K562 (cell line): Measurements from ENCODE around the gene ATE1. TPM values are rescaled to one million over a fixed set of nuclear protein-coding genes. Genes with fewer than 3 reads are reported as not detected.

ENCODE experiments used
- BDP1 ChIP-seq: IDR thresholded peaks from 3 replicates; pipeline ENCODE4 v1.6.1; 2011; ENCODE audit not compliant: insufficient read length, insufficient read depth
- CHCHD3 ChIP-seq: fragments of 250-450 bp; sonication (Bioruptor Pico); IDR thresholded peaks from 2 replicates; pipeline ENCODE4 v2.1.2; 2022; ENCODE audit warnings: mild to moderate bottlenecking
- DLX4 ChIP-seq: fragments of 250-450 bp; sonication (Bioruptor Pico); IDR thresholded peaks from 2 replicates; pipeline ENCODE4 v1.6.1; 2021; ENCODE audit warnings: mild to moderate bottlenecking
- ELF1 ChIP-seq: fragments of 200-800 bp; sonication (Bioruptor generic); IDR thresholded peaks from 2 replicates; pipeline ENCODE4 v1.6.1; 2016; ENCODE audit warnings: missing genetic modification characterization, missing compliant biosample characterization
- FOXA1 ChIP-seq: fragments of 450-650 bp; IDR thresholded peaks from 2 replicates; pipeline ENCODE4 v1.6.1; 2016; ENCODE audit warnings: mild to moderate bottlenecking, borderline replicate concordance
- FOXK1 ChIP-seq: sonication (generic); formaldehyde crosslinking; IDR thresholded peaks from 2 replicates; pipeline ENCODE4 v1.8.0; 2022; ENCODE audit warnings: missing genetic modification reagents, mild to moderate bottlenecking, borderline replicate concordance
- HNRNPL ChIP-seq: fragments of 200-400 bp; formaldehyde crosslinking; IDR thresholded peaks from 2 replicates; pipeline ENCODE4 v1.6.1; 2017; ENCODE audit warnings: low read depth, mild to moderate bottlenecking, low read length
- KDM4B ChIP-seq, 2 experiments: fragments of 450-650 bp in 1 of 2; sonication (generic) in 1 of 2; IDR thresholded peaks; 2 replicates each; pipeline ENCODE4 v1.6.1; 2016 to 2017; ENCODE audit warnings: borderline replicate concordance in 2 of 2, antibody characterized with exemption in 1 of 2, low read depth in 1 of 2, mild to moderate bottlenecking in 1 of 2
- KLF13 ChIP-seq: fragments of 450-650 bp; IDR thresholded peaks from 2 replicates; pipeline ENCODE4 v1.6.1; 2016; ENCODE audit warnings: missing genetic modification characterization, low read depth, mild to moderate bottlenecking, missing compliant biosample characterization, moderate library complexity, borderline replicate concordance
- MBD2 ChIP-seq: sonication (generic); IDR thresholded peaks from 2 replicates; pipeline ENCODE4 v1.6.1; 2016; ENCODE audit warnings: low read depth, borderline replicate concordance
- MXI1 ChIP-seq: IDR thresholded peaks from 2 replicates; pipeline ENCODE4 v1.6.1; 2011; ENCODE audit warnings: low read depth, mild to moderate bottlenecking, improper control_type of control experiment, low read length
- NCOA2 ChIP-seq, 2 experiments: fragments of 450-650 bp; IDR thresholded peaks; 2 replicates each; pipeline ENCODE4 v1.6.1; 2018; ENCODE audit warnings: mild to moderate bottlenecking in 2 of 2, moderate library complexity in 1 of 2; ENCODE audit not compliant: partially characterized antibody in 2 of 2
- NCOA4 ChIP-seq: fragments of 450-650 bp; IDR thresholded peaks from 2 replicates; pipeline ENCODE4 v1.6.1; 2018; ENCODE audit warnings: mild to moderate bottlenecking; ENCODE audit not compliant: partially characterized antibody
- NFYB ChIP-seq: IDR thresholded peaks from 2 replicates; pipeline ENCODE4 v1.6.1; 2011; ENCODE audit warnings: mild to moderate bottlenecking, moderate library complexity; ENCODE audit not compliant: insufficient read length; ENCODE audit errors: extremely low read depth
- NR2C1 ChIP-seq, 2 experiments: fragments of 450-650 bp; IDR thresholded peaks; 2 replicates each; pipeline ENCODE4 v1.6.1; 2017; ENCODE audit warnings: mild to moderate bottlenecking in 2 of 2, antibody characterized with exemption in 1 of 2, inconsistent platforms in 1 of 2, missing compliant biosample characterization in 1 of 2, missing genetic modification characterization in 1 of 2
- NR2F6 ChIP-seq: fragments of 450-650 bp; formaldehyde crosslinking; IDR thresholded peaks from 2 replicates; pipeline ENCODE4 v1.4.0; 2020; ENCODE audit warnings: mild to moderate bottlenecking
- POU5F1 ChIP-seq: fragments of 150-350 bp; IDR thresholded peaks from 2 replicates; pipeline ENCODE4 v1.6.1; 2014; ENCODE audit warnings: borderline replicate concordance, low read length, low read depth, mild to moderate bottlenecking; ENCODE audit not compliant: partially characterized antibody
- PYGO2 ChIP-seq: fragments of 450-650 bp; IDR thresholded peaks from 2 replicates; pipeline ENCODE4 v1.6.1; 2016; ENCODE audit warnings: mild to moderate bottlenecking, missing genetic modification characterization, moderate library complexity, missing compliant biosample characterization
- SMARCE1 ChIP-seq: fragments of 450-650 bp; IDR thresholded peaks from 2 replicates; pipeline ENCODE4 v1.7.1; 2016; ENCODE audit warnings: mild to moderate bottlenecking
- SMC3 ChIP-seq: conservative IDR thresholded peaks from 2 replicates; pipeline ENCODE4 v1.6.1; 2011; ENCODE audit warnings: low read depth, low read length, improper control_type of control experiment; ENCODE audit not compliant: insufficient read depth
- SP1 ChIP-seq: sonication (generic); formaldehyde crosslinking; IDR thresholded peaks from 2 replicates; pipeline ENCODE4 v1.8.1; 2022; ENCODE audit warnings: mild to moderate bottlenecking, missing genetic modification reagents
- SRSF1 ChIP-seq: fragments of 200-400 bp; formaldehyde crosslinking; IDR thresholded peaks from 2 replicates; pipeline ENCODE4 v1.6.1; 2017; ENCODE audit warnings: mild to moderate bottlenecking, low read depth, low read length, moderate library complexity
- TBL1XR1 ChIP-seq, 2 experiments: IDR thresholded peaks; 2 replicates each; pipeline ENCODE4 v1.6.1; 2012; ENCODE audit warnings: improper control_type of control experiment in 2 of 2, low read length in 2 of 2, mild to moderate bottlenecking in 1 of 2
- TRIM28 ChIP-seq: fragments of 450-650 bp; IDR thresholded peaks from 2 replicates; pipeline ENCODE4 v1.6.1; 2017
- ZBTB7A ChIP-seq: IDR thresholded peaks from 2 replicates; pipeline ENCODE4 v1.6.1; 2011; ENCODE audit warnings: low read depth, mild to moderate bottlenecking, low read length, moderate library complexity, borderline replicate concordance; ENCODE audit not compliant: control insufficient read depth
- ZNF384 ChIP-seq: IDR thresholded peaks from 2 replicates; pipeline ENCODE4 v1.6.1; 2012; ENCODE audit warnings: low read depth, low read length, improper control_type of control experiment
- ZNF57 ChIP-seq: fragments of 450-650 bp; formaldehyde crosslinking; IDR thresholded peaks from 2 replicates; pipeline ENCODE4 v1.4.0; 2020; ENCODE audit warnings: mild to moderate bottlenecking, moderate library complexity
- polyA plus RNA-seq, 8 experiments: library from polyadenylated mRNA; depleted of rRNA in 4 of 8; stranded (reverse) in 5 of 8; unstranded in 3 of 8; fragments of >200 nt; fragmentation: Nextera tagmentation in 2 of 8; fragmentation: Illumina TruSeq in 1 of 8; extraction: Ambion mirVana in 2 of 8; extraction: Trizol in 1 of 8; gene quantifications; 2 replicates each; pipeline versions ENCODE4 v1.2.1 to v1.2.3, GENCODE V29; 2011 to 2014; ENCODE audit warnings: inconsistent platforms in 1 of 8, missing spikeins in 1 of 8
- total RNA-seq, 7 experiments: library from RNA; depleted of rRNA in 6 of 7; stranded (reverse); fragments of >200 nt in 6 of 7; fragmentation: Illumina TruSeq in 2 of 7; extraction: Trizol in 2 of 7; gene quantifications; 2 replicates each; pipeline versions ENCODE4 v1.2.1 to v1.2.3, GENCODE V29; 2011 to 2021; ENCODE audit warnings: low replicate concordance in 1 of 7
- TF ChIP-seq, protein P1 (sequence below): IDR thresholded peaks from 3 replicates; pipeline ENCODE4 v1.6.1; 2011; ENCODE audit warnings: borderline replicate concordance, mild to moderate bottlenecking; ENCODE audit not compliant: insufficient read length, insufficient read depth

The ATE1 gene
- total and polyA plus RNA-seq, 9 of the 15 experiments (the other 6 are each of a cell fraction or from before 2014, with no cell fraction given), result 3.0 to 14.2 (median 8.8) TPM

DNA sequence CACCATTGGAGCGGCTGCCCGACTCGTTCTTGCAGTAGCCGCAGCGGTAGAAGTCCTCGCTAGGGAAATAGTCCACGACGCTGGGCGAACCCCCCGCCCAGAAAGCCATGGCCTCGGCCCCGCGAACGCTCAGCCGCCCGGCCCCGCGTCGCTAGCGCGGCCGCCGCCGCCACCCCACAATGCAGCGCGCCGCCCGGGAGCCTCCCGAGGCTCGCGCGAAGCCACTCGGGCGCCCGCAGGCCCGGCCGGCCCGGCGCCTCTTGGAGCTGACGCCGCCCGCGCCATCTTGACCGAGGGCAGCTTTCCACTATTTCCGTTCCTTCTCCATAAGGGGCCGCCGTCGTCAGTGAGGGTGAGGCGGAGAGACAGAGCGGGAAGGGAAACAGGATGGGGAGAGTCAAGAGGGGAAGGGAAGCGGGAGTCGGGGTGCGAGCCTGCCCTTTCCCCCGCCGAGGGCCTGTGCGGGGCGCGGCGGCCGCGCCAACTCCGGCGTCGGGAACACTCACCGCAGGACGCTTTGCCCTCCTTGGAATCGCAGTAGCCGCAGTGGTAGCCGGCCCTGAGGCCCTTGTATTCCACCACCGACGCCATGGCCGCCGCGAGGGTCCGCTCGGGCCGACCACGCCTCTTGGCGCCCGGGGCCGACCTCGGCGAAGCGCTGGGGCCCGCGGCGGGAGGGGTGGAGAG, at the start of gene ATE1 (continued):
- TF ChIP-seq KDM4B (IDR thresholded peaks at IDR 0.05; ENCODE audit: borderline replicate concordance in 2 of 2, low read depth in 1 of 2) (no peak), POU5F1 (no peak), SMC3 (no peak), ELF1 (tag) (0 out of 2 replicates have a peak, but pooled peaks have one; percentile 9), SP1 (CRISPR knock-in tag) (no peak), NR2C1 (IDR thresholded peaks at IDR 0.05) (no peak), NR2C1 (tag; IDR thresholded peaks at IDR 0.05) (0 out of 2 replicates have a peak, but pooled peaks have one; percentile 31), SMARCE1 (no peak), ZNF57 (no peak), TBL1XR1 (IDR thresholded peaks at IDR 0.05; ENCODE audit: low read length in 2 of 2) (no peak), MXI1 (no peak), PYGO2 (no peak), MBD2 (no peak), NCOA2 (IDR thresholded peaks at IDR 0.05; ENCODE audit: partially characterized antibody in 2 of 2) (no peak), NCOA4 (no peak), SRSF1 (no peak), ZBTB7A (peak; percentile 79; the same call in 1 of the 2 replicates), BDP1 (no peak), NFYB (no peak), DLX4 (no peak), ZNF384 (no peak), KLF13 (tag) (0 out of 2 replicates have a peak, but pooled peaks have one; percentile 25), NR2F6 (CRISPR knock-in tag) (no peak), TRIM28 (no peak), CHCHD3 (CRISPR knock-in tag) (no peak), FOXK1 (CRISPR knock-in tag) (no peak), HNRNPL (no peak), FOXA1 (no peak)
- TF ChIP-seq, protein P1, sequence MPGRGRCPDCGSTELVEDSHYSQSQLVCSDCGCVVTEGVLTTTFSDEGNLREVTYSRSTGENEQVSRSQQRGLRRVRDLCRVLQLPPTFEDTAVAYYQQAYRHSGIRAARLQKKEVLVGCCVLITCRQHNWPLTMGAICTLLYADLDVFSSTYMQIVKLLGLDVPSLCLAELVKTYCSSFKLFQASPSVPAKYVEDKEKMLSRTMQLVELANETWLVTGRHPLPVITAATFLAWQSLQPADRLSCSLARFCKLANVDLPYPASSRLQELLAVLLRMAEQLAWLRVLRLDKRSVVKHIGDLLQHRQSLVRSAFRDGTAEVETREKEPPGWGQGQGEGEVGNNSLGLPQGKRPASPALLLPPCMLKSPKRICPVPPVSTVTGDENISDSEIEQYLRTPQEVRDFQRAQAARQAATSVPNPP, result no peak
